CD14-positive monocyte (primary cell): Measurements from ENCODE around the gene TREML4. TPM values are rescaled to one million over a fixed set of nuclear protein-coding genes. Genes with fewer than 3 reads are reported as not detected.

ENCODE experiments used
- DNase-seq, 3 donors: peaks; one replicate each; pipeline ENCODE4 v3.0.0-alpha.2; 2011 to 2022
- H2AFZ ChIP-seq: 2 replicates; pipeline ENCODE4 v1.6.0; 2012; ENCODE audit warnings: mild to moderate bottlenecking, low read depth, low read length, inconsistent platforms; ENCODE audit not compliant: insufficient read depth, poor library complexity, severe bottlenecking
- H3K27ac ChIP-seq, 2 donors: 1 replicate in 1 of 2; 2 replicates in 1 of 2; pipeline ENCODE4 v1.5.1; 2012 to 2013; ENCODE audit warnings: low read length in 2 of 2, control low read depth in 1 of 2, inconsistent platforms in 1 of 2, low read depth in 1 of 2, mild to moderate bottlenecking in 1 of 2
- H3K27me3 ChIP-seq, 2 donors: one replicate each; pipeline versions ENCODE4 v1.6.0 to v1.6.1; 2011 to 2013; ENCODE audit warnings: low read length in 2 of 2; ENCODE audit not compliant: control insufficient read depth in 2 of 2, insufficient read depth in 2 of 2
- H3K36me3 ChIP-seq, 2 donors: replicated peaks in 1 of 2; 1 replicate in 1 of 2; 2 replicates in 1 of 2; pipeline versions ENCODE4 v1.5.1 to v1.6.1; 2012 to 2013; ENCODE audit warnings: low read length in 2 of 2, control low read depth in 1 of 2, inconsistent platforms in 1 of 2, mild to moderate bottlenecking in 1 of 2; ENCODE audit not compliant: insufficient read depth in 2 of 2, control insufficient read depth in 1 of 2
- H3K4me1 ChIP-seq, 2 donors: 1 replicate in 1 of 2; 2 replicates in 1 of 2; pipeline versions ENCODE4 v1.5.1 to v1.6.1; 2012 to 2013; ENCODE audit warnings: low read length in 2 of 2, control low read depth in 1 of 2, inconsistent platforms in 1 of 2, mild to moderate bottlenecking in 1 of 2, moderate library complexity in 1 of 2; ENCODE audit not compliant: insufficient read depth in 2 of 2, control insufficient read depth in 1 of 2
- H3K4me2 ChIP-seq: replicated peaks from 2 replicates; pipeline ENCODE3; 2012; ENCODE audit warnings: low read length, moderate library complexity, mild to moderate bottlenecking; ENCODE audit not compliant: poor library complexity, severe bottlenecking; ENCODE audit errors: extremely low read depth
- H3K4me3 ChIP-seq, 3 experiments: fragments of 200-600 bp in 1 of 3; sonication (generic) in 1 of 3; replicated peaks in 1 of 3; 1 replicate in 2 of 3; 2 replicates in 1 of 3; pipeline ENCODE4 v1.5.1; 2011 to 2013; ENCODE audit warnings: low read length in 3 of 3, mild to moderate bottlenecking in 3 of 3, control low read depth in 2 of 3, low read depth in 2 of 3, inconsistent platforms in 1 of 3, moderate library complexity in 1 of 3
- H3K79me2 ChIP-seq: 2 replicates; pipeline ENCODE4 v1.6.0; 2012; ENCODE audit warnings: mild to moderate bottlenecking, control low read depth, inconsistent platforms, low read length, moderate library complexity; ENCODE audit not compliant: insufficient read depth
- H3K9ac ChIP-seq: 2 replicates; pipeline ENCODE4 v1.6.0; 2017; ENCODE audit warnings: low read length, mild to moderate bottlenecking; ENCODE audit not compliant: insufficient read depth, poor library complexity, severe bottlenecking
- H3K9me3 ChIP-seq, 2 donors: replicated peaks in 1 of 2; 1 replicate in 1 of 2; 2 replicates in 1 of 2; pipeline versions ENCODE4 v1.5.1 to v1.6.1; 2012 to 2013; ENCODE audit warnings: low read length in 2 of 2, control low read depth in 1 of 2; ENCODE audit not compliant: control insufficient read depth in 1 of 2, insufficient read depth in 1 of 2
- H4K20me1 ChIP-seq: 2 replicates; pipeline ENCODE4 v1.6.0; 2012; ENCODE audit warnings: mild to moderate bottlenecking, low read length, control low read depth, moderate library complexity; ENCODE audit not compliant: insufficient read depth
- H3K27ac Mint-ChIP-seq, 7 donors: one replicate each; pipeline ENCODE4 v1.8.0; 2020; ENCODE audit warnings: mild to moderate bottlenecking in 7 of 7, mixed read lengths in 7 of 7, moderate library complexity in 6 of 7, inconsistent platforms in 2 of 7
- H3K27me3 Mint-ChIP-seq, 3 donors: one replicate each; pipeline ENCODE4 v1.8.0; 2021 to 2022; ENCODE audit warnings: low read depth in 3 of 3, mild to moderate bottlenecking in 3 of 3, mixed read lengths in 3 of 3, moderate library complexity in 3 of 3, inconsistent platforms in 1 of 3
- H3K36me3 Mint-ChIP-seq, 2 donors: one replicate each; pipeline ENCODE4 v1.8.0; 2020; ENCODE audit warnings: mixed read lengths in 2 of 2, inconsistent platforms in 1 of 2, mild to moderate bottlenecking in 1 of 2
- H3K4me1 Mint-ChIP-seq: one replicate; pipeline ENCODE4 v1.8.0; 2020; ENCODE audit warnings: mild to moderate bottlenecking, mixed read lengths
- H3K4me3 Mint-ChIP-seq, 2 donors: one replicate each; pipeline ENCODE4 v1.8.0; 2020; ENCODE audit warnings: mild to moderate bottlenecking in 2 of 2, mixed read lengths in 2 of 2, moderate library complexity in 1 of 2
- H3K9me3 Mint-ChIP-seq, 7 donors: one replicate each; pipeline ENCODE4 v1.8.0; 2020 to 2022; ENCODE audit warnings: mixed read lengths in 7 of 7, mild to moderate bottlenecking in 6 of 7, moderate library complexity in 6 of 7, inconsistent platforms in 2 of 7
- CTCF ChIP-seq: fragments of 200-600 bp; IDR thresholded peaks from one replicate; pipeline ENCODE4 v1.8.0; 2022; ENCODE audit warnings: antibody characterized with exemption, mild to moderate bottlenecking
- WGBS: methylation state at CpG from one replicate; pipeline ENCODE4 v1.1.5; 2013; ENCODE audit warnings: missing lambda C conversion rate; ENCODE audit not compliant: insufficient coverage; 5-methylcytosine and 5-hydroxymethylcytosine counted together
- intact Hi-C, 2 donors: fragments of 100-400 bp; cut with micrococcal nuclease; formaldehyde crosslinking; loops; one replicate each; pipeline versions ENCODE4 v1.15.0 to v1.15.1; 2023
- polyA plus RNA-seq, 3 donors: library from polyadenylated mRNA; depleted of rRNA in 1 of 3; unstranded in 2 of 3; stranded (reverse) in 1 of 3; fragments of 300-500 nt in 2 of 3; fragments of >200 nt in 1 of 3; fragmentation: Illumina TruSeq in 2 of 3; gene quantifications; 1 replicate in 2 of 3; 2 replicates in 1 of 3; pipeline ENCODE4 v1.2.3, GENCODE V29; 2012 to 2021

The TREML4 gene
- polyA plus RNA-seq, 3 donors: not detected

GRCh38 chr6:41229721-41230120, 1.6 kb downstream of the TREML4 start:
- peak overlapping the region in 6 of 7 donors; percentile 33 to 96 (median 88) for H3K27ac Mint-ChIP-seq
- no peaks in the 10 kb centered on the region for H3K36me3 ChIP-seq
- H3K27me3 Mint-ChIP-seq: peaks cover 1 to 6% (median 2%) of the 10 kb centered on the region in 3 donors
- intact Hi-C loops: loop anchor here (5.0 kb wide), 3 partner anchors 42 to 88 kb away; no protein-coding TSS in a partner anchor
- H3K27me3 ChIP-seq: no peaks in the 10 kb centered on the region
- H3K79me2 ChIP-seq: no peaks in the 10 kb centered on the region
- H3K4me3 ChIP-seq: no peak overlapping the region
- no peak overlapping the region for H3K27ac ChIP-seq
- no peak overlapping the region for H2AFZ ChIP-seq
- no peak for DNase-seq
- H3K9me3 Mint-ChIP-seq: peaks cover 0 to 3% (median 0%) of the 10 kb centered on the region in 7 donors
- 95% methylated on average over 4 of the region's 4 CpGs for WGBS
- H3K36me3 Mint-ChIP-seq: peaks cover 0 to 9% of the 10 kb centered on the region in 2 donors
- H3K4me1 Mint-ChIP-seq: peaks cover 20% of the 10 kb centered on the region
- H3K4me1 ChIP-seq: peaks cover 18 to 29% of the 10 kb centered on the region in 2 donors
- no peaks in the 10 kb centered on the region for H3K9me3 ChIP-seq
- no peak overlapping the region for H3K4me2 ChIP-seq
- H3K9ac ChIP-seq: no peak overlapping the region
- no peaks in the 10 kb centered on the region for H4K20me1 ChIP-seq
- H3K4me3 Mint-ChIP-seq: no peak overlapping the region
- no peak for TF ChIP-seq CTCF

- Mint-ChIP-seq H3K4me1 (peaks cover 19% of the 10 kb centered on the region), H3K4me3 (no peak overlapping the region), H3K27ac (no peak overlapping the region), H3K9me3 (peaks cover 0 to 3% (median 0%) of the 10 kb centered on the region in 7 donors), H3K27me3 (peaks cover 1 to 3% (median 2%) of the 10 kb centered on the region in 3 donors), H3K36me3 (peaks cover 0 to 9% of the 10 kb centered on the region in 2 donors)
- no peaks in the 10 kb centered on the region for H3K79me2 ChIP-seq
- no peak overlapping the region for H3K4me2 ChIP-seq
- TF ChIP-seq CTCF: no peak
- no peaks in the 10 kb centered on the region for H3K36me3 ChIP-seq
- no peak overlapping the region for H3K27ac ChIP-seq
- WGBS: 100% methylated on average over 1 of the region's 5 CpGs
- H3K27me3 ChIP-seq: no peaks in the 10 kb centered on the region
- H3K4me3 ChIP-seq: no peak overlapping the region
- H3K4me1 ChIP-seq: peaks cover 15 to 25% of the 10 kb centered on the region in 2 donors
- no peak for DNase-seq
- H3K9me3 ChIP-seq: no peaks in the 10 kb centered on the region
- no peak overlapping the region for H2AFZ ChIP-seq
- intact Hi-C loops: no loop called here
- H3K9ac ChIP-seq: no peak overlapping the region
- no peaks in the 10 kb centered on the region for H4K20me1 ChIP-seq
Measured at GRCh38 chr6:41231246-41231645, 3.1 kb downstream of the TREML4 start.
